ENCODE results near the gene JARID2. TPM values are rescaled to one million over a fixed set of nuclear protein-coding genes. Genes with fewer than 3 reads are reported as not detected.
A peak's percentile ranks its signal among the peaks of the same experiment; 100 is the strongest.

JARID2 gene
- total and polyA plus RNA-seq, 9 of the 15 experiments (the other 6 are each of a cell fraction or from before 2014, with no cell fraction given), result 5.0 to 29.0 (median 15.6) TPM

GRCh38 chr6:15244620-15245360, 1.1 kb upstream of the JARID2 start (continued):
- TF ChIP-seq PREB (CRISPR knock-in tag; IDR thresholded peaks at IDR 0.05) (no peak), MITF (IDR thresholded peaks at IDR 0.05) (no peak), FOXJ3 (CRISPR knock-in tag; IDR thresholded peaks at IDR 0.05) (no peak), HSF4 (CRISPR knock-in tag; IDR thresholded peaks at IDR 0.05; ENCODE audit: borderline replicate concordance) (no peak), MED1 (CRISPR knock-in tag; IDR thresholded peaks at IDR 0.05; ENCODE audit: borderline replicate concordance) (0 out of 2 replicates have a peak, but pooled peaks have one; percentile 84), ZBTB12 (CRISPR knock-in tag; IDR thresholded peaks at IDR 0.05) (no peak), FOS (IDR thresholded peaks at IDR 0.05; ENCODE audit: extremely low read depth, insufficient read length) (no peak), ZHX1 (conservative IDR thresholded peaks at IDR 0.05; ENCODE audit: low read length) (no peak), SMAD2 (IDR thresholded peaks at IDR 0.05; ENCODE audit: low read depth, low read length) (no peak), CHD1 (IDR thresholded peaks at IDR 0.05; ENCODE audit: low read length) (peak; percentile 88), KLF1 (tag; IDR thresholded peaks at IDR 0.05) (peak; percentile 56; the same call in 1 of the 2 replicates), MXI1 (IDR thresholded peaks at IDR 0.05; ENCODE audit: low read depth, low read length) (no peak), FOSL1 (tag; conservative IDR thresholded peaks at IDR 0.05) (peak; percentile 30), GABPA (tag; conservative IDR thresholded peaks at IDR 0.05; ENCODE audit: low read depth) (no peak), ZNF584 (CRISPR knock-in tag; IDR thresholded peaks at IDR 0.05; ENCODE audit: low read depth) (peak; percentile 75; the same call in 1 of the 2 replicates), ZNF239 (CRISPR knock-in tag; IDR thresholded peaks at IDR 0.05) (0 out of 2 replicates have a peak, but pooled peaks have one; percentile 31)
- TF ChIP-seq, protein P1, sequence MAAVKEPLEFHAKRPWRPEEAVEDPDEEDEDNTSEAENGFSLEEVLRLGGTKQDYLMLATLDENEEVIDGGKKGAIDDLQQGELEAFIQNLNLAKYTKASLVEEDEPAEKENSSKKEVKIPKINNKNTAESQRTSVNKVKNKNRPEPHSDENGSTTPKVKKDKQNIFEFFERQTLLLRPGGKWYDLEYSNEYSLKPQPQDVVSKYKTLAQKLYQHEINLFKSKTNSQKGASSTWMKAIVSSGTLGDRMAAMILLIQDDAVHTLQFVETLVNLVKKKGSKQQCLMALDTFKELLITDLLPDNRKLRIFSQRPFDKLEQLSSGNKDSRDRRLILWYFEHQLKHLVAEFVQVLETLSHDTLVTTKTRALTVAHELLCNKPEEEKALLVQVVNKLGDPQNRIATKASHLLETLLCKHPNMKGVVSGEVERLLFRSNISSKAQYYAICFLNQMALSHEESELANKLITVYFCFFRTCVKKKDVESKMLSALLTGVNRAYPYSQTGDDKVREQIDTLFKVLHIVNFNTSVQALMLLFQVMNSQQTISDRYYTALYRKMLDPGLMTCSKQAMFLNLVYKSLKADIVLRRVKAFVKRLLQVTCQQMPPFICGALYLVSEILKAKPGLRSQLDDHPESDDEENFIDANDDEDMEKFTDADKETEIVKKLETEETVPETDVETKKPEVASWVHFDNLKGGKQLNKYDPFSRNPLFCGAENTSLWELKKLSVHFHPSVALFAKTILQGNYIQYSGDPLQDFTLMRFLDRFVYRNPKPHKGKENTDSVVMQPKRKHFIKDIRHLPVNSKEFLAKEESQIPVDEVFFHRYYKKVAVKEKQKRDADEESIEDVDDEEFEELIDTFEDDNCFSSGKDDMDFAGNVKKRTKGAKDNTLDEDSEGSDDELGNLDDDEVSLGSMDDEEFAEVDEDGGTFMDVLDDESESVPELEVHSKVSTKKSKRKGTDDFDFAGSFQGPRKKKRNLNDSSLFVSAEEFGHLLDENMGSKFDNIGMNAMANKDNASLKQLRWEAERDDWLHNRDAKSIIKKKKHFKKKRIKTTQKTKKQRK (IDR thresholded peaks at IDR 0.05; ENCODE audit: borderline replicate concordance, low read depth, low read length), result no peak

Data from K562 (cell line).